Measurements from ENCODE around the gene TMCO2. TPM values are rescaled to one million over a fixed set of nuclear protein-coding genes. Genes with fewer than 3 reads are reported as not detected.

Gene TMCO2
- total RNA-seq, 1 donor from 2014 or later = not detected

DNA sequence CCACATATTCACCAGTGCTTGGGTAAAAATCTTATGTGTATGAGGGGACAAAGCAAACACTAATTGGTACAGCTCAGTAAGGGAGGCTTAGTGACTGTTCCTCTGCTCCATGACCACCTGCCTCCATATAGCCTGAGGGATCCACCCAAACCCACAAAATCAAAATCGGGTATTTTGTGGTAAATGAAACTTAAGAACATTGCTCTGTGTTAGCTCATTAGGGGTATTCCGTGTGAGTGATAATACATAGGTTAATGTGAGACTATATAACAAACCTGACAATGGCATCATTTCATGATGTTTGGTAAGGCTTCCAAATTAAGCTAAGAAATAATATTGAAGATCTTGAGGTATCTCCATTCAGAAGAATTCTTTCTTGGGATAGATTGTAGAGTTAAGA is 43.6 kb downstream of the TMCO2 start:
- H3K9me3 Mint-ChIP-seq (ENCODE audit: low read depth) = no peaks in the 10 kb centered on the region
- no peak overlapping the region for H3K27ac Mint-ChIP-seq (ENCODE audit: unreplicated experiment)
- no peaks in the 10 kb centered on the region for H3K4me1 Mint-ChIP-seq (ENCODE audit: low read depth)
- H3K36me3 Mint-ChIP-seq (ENCODE audit: low read depth) = peaks cover 42% of the 10 kb centered on the region
- H3K4me3 Mint-ChIP-seq (ENCODE audit: unreplicated experiment) = no peak overlapping the region
- TF ChIP-seq, protein P1, sequence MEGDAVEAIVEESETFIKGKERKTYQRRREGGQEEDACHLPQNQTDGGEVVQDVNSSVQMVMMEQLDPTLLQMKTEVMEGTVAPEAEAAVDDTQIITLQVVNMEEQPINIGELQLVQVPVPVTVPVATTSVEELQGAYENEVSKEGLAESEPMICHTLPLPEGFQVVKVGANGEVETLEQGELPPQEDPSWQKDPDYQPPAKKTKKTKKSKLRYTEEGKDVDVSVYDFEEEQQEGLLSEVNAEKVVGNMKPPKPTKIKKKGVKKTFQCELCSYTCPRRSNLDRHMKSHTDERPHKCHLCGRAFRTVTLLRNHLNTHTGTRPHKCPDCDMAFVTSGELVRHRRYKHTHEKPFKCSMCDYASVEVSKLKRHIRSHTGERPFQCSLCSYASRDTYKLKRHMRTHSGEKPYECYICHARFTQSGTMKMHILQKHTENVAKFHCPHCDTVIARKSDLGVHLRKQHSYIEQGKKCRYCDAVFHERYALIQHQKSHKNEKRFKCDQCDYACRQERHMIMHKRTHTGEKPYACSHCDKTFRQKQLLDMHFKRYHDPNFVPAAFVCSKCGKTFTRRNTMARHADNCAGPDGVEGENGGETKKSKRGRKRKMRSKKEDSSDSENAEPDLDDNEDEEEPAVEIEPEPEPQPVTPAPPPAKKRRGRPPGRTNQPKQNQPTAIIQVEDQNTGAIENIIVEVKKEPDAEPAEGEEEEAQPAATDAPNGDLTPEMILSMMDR (IDR thresholded peaks at IDR 0.05) = no peak
- no peaks in the 10 kb centered on the region for H3K27me3 Mint-ChIP-seq (ENCODE audit: low read depth)
- no peak for DNase-seq (ENCODE audit: low spot score)

GRCh38 chr1:40299366-40300248 is 51.9 kb downstream of the TMCO2 start:
- no peaks in the 10 kb centered on the region for H3K4me1 Mint-ChIP-seq (ENCODE audit: low read depth)
- no peaks in the 10 kb centered on the region for H3K9me3 Mint-ChIP-seq (ENCODE audit: low read depth)
- DNase-seq (ENCODE audit: low spot score) = no peak
- H3K27ac Mint-ChIP-seq (ENCODE audit: unreplicated experiment) = no peak overlapping the region
- H3K36me3 Mint-ChIP-seq (ENCODE audit: low read depth) = peaks cover 3% of the 10 kb centered on the region
- TF ChIP-seq, protein P1 (IDR thresholded peaks at IDR 0.05) = no peak
- H3K27me3 Mint-ChIP-seq (ENCODE audit: low read depth) = no peaks in the 10 kb centered on the region
- no peak overlapping the region for H3K4me3 Mint-ChIP-seq (ENCODE audit: unreplicated experiment)

DNA sequence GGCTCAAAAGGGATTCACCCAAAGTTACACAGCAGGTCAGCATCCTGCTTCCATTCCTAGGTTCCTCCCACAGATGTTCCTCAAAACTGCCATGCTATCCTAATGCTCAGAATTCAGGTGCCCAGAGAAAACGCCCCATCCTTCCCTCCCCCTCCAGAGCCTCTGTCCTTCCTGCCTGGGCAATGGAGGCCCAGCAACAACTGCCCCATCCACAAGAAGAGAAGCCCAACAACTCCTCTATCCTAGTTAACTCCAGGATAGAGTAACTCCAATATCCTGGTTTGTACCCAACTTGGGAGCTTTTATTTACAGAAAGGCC is 52.5 kb downstream of the TMCO2 start:
- DNase-seq (ENCODE audit: low spot score) = no peak
- no peak overlapping the region for H3K27ac Mint-ChIP-seq (ENCODE audit: unreplicated experiment)
- H3K36me3 Mint-ChIP-seq (ENCODE audit: low read depth) = no peaks in the 10 kb centered on the region
- H3K4me1 Mint-ChIP-seq (ENCODE audit: low read depth) = no peaks in the 10 kb centered on the region
- no peaks in the 10 kb centered on the region for H3K9me3 Mint-ChIP-seq (ENCODE audit: low read depth)
- H3K4me3 Mint-ChIP-seq (ENCODE audit: unreplicated experiment) = no peak overlapping the region
- no peaks in the 10 kb centered on the region for H3K27me3 Mint-ChIP-seq (ENCODE audit: low read depth)
- TF ChIP-seq, protein P1 (IDR thresholded peaks at IDR 0.05) = no peak

DNA sequence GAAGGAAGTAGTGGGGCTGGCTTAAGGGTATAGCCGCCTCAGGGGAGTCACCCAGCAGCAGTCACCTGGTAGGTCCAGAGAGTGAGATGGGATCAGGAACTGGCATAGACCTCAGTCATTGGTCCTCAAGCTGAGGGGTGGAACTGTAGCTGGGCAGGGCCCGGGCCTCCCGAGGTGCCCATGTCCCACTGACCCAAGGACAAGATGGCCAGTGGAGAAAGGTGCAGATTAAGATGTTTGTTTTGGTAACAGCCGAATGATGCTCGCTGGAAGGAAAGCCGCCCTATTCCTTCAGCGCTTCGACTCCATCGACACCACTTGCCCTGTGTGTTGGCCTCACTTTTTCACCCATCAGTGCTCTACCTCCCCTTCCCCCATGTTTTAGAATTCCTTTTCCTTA is 52.9 kb downstream of the TMCO2 start:
- DNase-seq (ENCODE audit: low spot score) = no peak
- Mint-ChIP-seq H3K27me3 (ENCODE audit: low read depth) (no peaks in the 10 kb centered on the region), H3K4me3 (ENCODE audit: unreplicated experiment) (no peak overlapping the region)

GRCh38 chr1:40301066-40301465 is 53.3 kb downstream of the TMCO2 start:
- H3K27ac Mint-ChIP-seq (ENCODE audit: unreplicated experiment) = no peak overlapping the region
- no peaks in the 10 kb centered on the region for H3K36me3 Mint-ChIP-seq (ENCODE audit: low read depth)
- TF ChIP-seq, protein P1 (IDR thresholded peaks at IDR 0.05) = no peak
- H3K9me3 Mint-ChIP-seq (ENCODE audit: low read depth) = no peaks in the 10 kb centered on the region
- no peak for DNase-seq (ENCODE audit: low spot score)
- no peaks in the 10 kb centered on the region for H3K4me1 Mint-ChIP-seq (ENCODE audit: low read depth)
- H3K4me3 Mint-ChIP-seq (ENCODE audit: unreplicated experiment) = no peak overlapping the region
- H3K27me3 Mint-ChIP-seq (ENCODE audit: low read depth) = no peaks in the 10 kb centered on the region

More for the DNA sequence above, 52.9 kb downstream of the TMCO2 start:
- H3K9me3 Mint-ChIP-seq (ENCODE audit: low read depth) = no peaks in the 10 kb centered on the region
- TF ChIP-seq, protein P1 (IDR thresholded peaks at IDR 0.05) = no peak
- no peaks in the 10 kb centered on the region for H3K4me1 Mint-ChIP-seq (ENCODE audit: low read depth)
- no peak overlapping the region for H3K27ac Mint-ChIP-seq (ENCODE audit: unreplicated experiment)
- H3K36me3 Mint-ChIP-seq (ENCODE audit: low read depth) = no peaks in the 10 kb centered on the region

Other genes starting within 250 kb of the TMCO2 start
- gene CAP1, start 207.2 kb upstream of the TMCO2 start, total RNA-seq = 415 to 576 TPM (median 558 TPM) in 3 replicates
- gene PPT1, start 150.7 kb upstream of the TMCO2 start, total RNA-seq = 48.3 to 79.0 TPM (median 48.6 TPM) in 3 replicates
- gene RLF, start 86.5 kb upstream of the TMCO2 start, total RNA-seq = 11.9 to 16.0 TPM (median 15.5 TPM) in 3 replicates
- 49.5 to 62.3 TPM (median 49.6 TPM) in 3 replicates for gene ZMPSTE24, start 10.3 kb downstream of the TMCO2 start, total RNA-seq
- gene COL9A2, start 69.3 kb downstream of the TMCO2 start, total RNA-seq = 4.9 to 10.4 TPM (median 9.9 TPM) in 3 replicates
- gene SMAP2, start 125.8 kb downstream of the TMCO2 start, total RNA-seq = 14.0 to 16.8 TPM (median 15.5 TPM) in 3 replicates
- gene ZFP69B, start 202.5 kb downstream of the TMCO2 start, total RNA-seq = 7.4 to 13.4 TPM (median 11.9 TPM) in 3 replicates
- gene ZFP69, start 229.4 kb downstream of the TMCO2 start, total RNA-seq = 4.5 to 4.9 TPM (median 4.5 TPM) in 3 replicates